Amniotic epithelial cell (primary cell): Measurements from ENCODE around the gene IQGAP1.
A peak's percentile ranks its signal among the peaks of the same experiment; 100 is the strongest.

Experiments used
- DNase-seq: peaks from one replicate; pipeline ENCODE4 v3.0.0-alpha.2; 2010; ENCODE audit warnings: low read depth

The IQGAP1 gene

GRCh38 chr15:90524018-90524803 is 136.2 kb downstream of the IQGAP1 start:
- DNase-seq: peak; percentile 28

- DNase-seq: no peak
These were observed 140.9 kb downstream of the IQGAP1 start for GRCh38 chr15:90529011-90529370.

- peak; percentile 45 for DNase-seq
These were observed 141.6 kb downstream of the IQGAP1 start, which contains the start of gene CRTC3 for GRCh38 chr15:90529371-90530249. Gene CRTC3, plus strand, starts transcription at chr15:90529923. Its CDS starts 149 bp downstream, at chr15:90530072.

- DNase-seq: no peak
These were observed 142.4 kb downstream of the IQGAP1 start for GRCh38 chr15:90530250-90531051.

- no peak for DNase-seq
These were observed 143.1 kb downstream of the IQGAP1 start for GRCh38 chr15:90531147-90531546.

GRCh38 chr15:90535254-90535653 is 147.2 kb downstream of the IQGAP1 start:
- no peak for DNase-seq

GRCh38 chr15:90539789-90540188 is 151.7 kb downstream of the IQGAP1 start:
- DNase-seq: no peak

GRCh38 chr15:90540768-90541167 is 152.7 kb downstream of the IQGAP1 start:
- no peak for DNase-seq

- no peak for DNase-seq
These were observed 157.1 kb downstream of the IQGAP1 start for GRCh38 chr15:90545095-90545494.

GRCh38 chr15:90547540-90547939 is 159.5 kb downstream of the IQGAP1 start:
- DNase-seq: no peak

GRCh38 chr15:90550919-90551318 is 162.9 kb downstream of the IQGAP1 start:
- DNase-seq: peak; percentile 68
